Stomach (tissue), 9 donors: ENCODE results near the gene ADNP2. TPM values are rescaled to one million over a fixed set of nuclear protein-coding genes. Genes with fewer than 3 reads are reported as not detected.

Experiments used
- DNase-seq, 2 donors: peaks; one replicate each; pipeline versions ENCODE4 v3.0.0 to v3.0.0-alpha.2; 2013 to 2019
- H3K27ac ChIP-seq, 5 donors: fragments of 200-600 bp in 4 of 5; sonication (generic) in 4 of 5; one replicate each; pipeline ENCODE4 v1.5.1; 2013 to 2019; ENCODE audit warnings: mild to moderate bottlenecking in 1 of 5, moderate library complexity in 1 of 5
- H3K27me3 ChIP-seq, 3 donors: fragments of 200-600 bp; sonication (generic); one replicate each; pipeline ENCODE4 v1.5.1; 2017 to 2019; ENCODE audit warnings: mixed run types in 1 of 3
- H3K36me3 ChIP-seq, 4 donors: fragments of 200-600 bp; sonication (generic); 1 replicate in 3 of 4; 2 replicates in 1 of 4; pipeline ENCODE4 v1.5.1; 2016 to 2019
- H3K4me1 ChIP-seq, 4 donors: fragments of 200-600 bp; sonication (generic); one replicate each; pipeline ENCODE4 v1.5.1; 2016 to 2019
- H3K4me3 ChIP-seq, 4 donors: fragments of 200-600 bp; sonication (generic) in 3 of 4; one replicate each; pipeline ENCODE4 v1.5.1; 2016 to 2019; ENCODE audit warnings: mild to moderate bottlenecking in 1 of 4
- H3K9me3 ChIP-seq, 4 donors: fragments of 200-600 bp; sonication (generic); one replicate each; pipeline ENCODE4 v1.5.1; 2016 to 2019
- EP300 ChIP-seq: sonication (generic); formaldehyde crosslinking; IDR thresholded peaks from one replicate; pipeline ENCODE4 v1.6.1; 2017; ENCODE audit warnings: antibody characterized with exemption
- POLR2A ChIP-seq, 4 donors: fragments of 450-650 bp; IDR thresholded peaks; one replicate each; pipeline ENCODE4 v1.6.1; 2016; ENCODE audit warnings: antibody characterized with exemption in 4 of 4, control low read depth in 2 of 4, mild to moderate bottlenecking in 1 of 4, moderate library complexity in 1 of 4
- POLR2AphosphoS5 ChIP-seq, 3 donors: sonication (generic); formaldehyde crosslinking; IDR thresholded peaks; one replicate each; pipeline ENCODE4 v1.6.1; 2016; ENCODE audit warnings: antibody characterized with exemption in 3 of 3
- WGBS, 5 donors: extraction: QIAGEN DNeasy Blood & Tissue Kit in 3 of 5; methylation state at CpG; one replicate each; pipeline versions ENCODE4 v1.1.5 to v1.1.7; 2013 to 2018; 5-methylcytosine and 5-hydroxymethylcytosine counted together
- intact Hi-C: fragments of 100-400 bp; cut with DNase I; formaldehyde crosslinking; loops from one replicate; pipeline ENCODE4 v1.15.1; 2023; ENCODE audit warnings: low total_unique reads
- polyA plus RNA-seq, 3 donors: library from polyadenylated mRNA; stranded (reverse); fragments of 200-250 nt; gene quantifications; one replicate each; pipeline ENCODE4 v1.2.3, GENCODE V29; 2013
- total RNA-seq, 5 donors: library from RNA; depleted of rRNA; stranded (reverse); fragments of >200 nt; gene quantifications; one replicate each; pipeline versions ENCODE4 v1.1.0 to v1.2.3, GENCODE V29; 2014 to 2016
- TF ChIP-seq, protein P1 (sequence below), 7 experiments: fragments of 450-650 bp in 4 of 7; fragments of 200-600 bp in 3 of 7; sonication (generic) in 3 of 7; IDR thresholded peaks; one replicate each; pipeline ENCODE4 v1.5.1; 2016 to 2019; ENCODE audit warnings: antibody characterized with exemption in 7 of 7, control low read depth in 2 of 7, mild to moderate bottlenecking in 1 of 7
- donor health status: healthy with polysubstance abuse.
- donor health status: Bipolar disorder and iron deficiency.
- donor health status: healthy.

ADNP2 gene
- total and polyA plus RNA-seq, 8 donors, result 4.2 to 24.6 (median 10.8) TPM

DNA sequence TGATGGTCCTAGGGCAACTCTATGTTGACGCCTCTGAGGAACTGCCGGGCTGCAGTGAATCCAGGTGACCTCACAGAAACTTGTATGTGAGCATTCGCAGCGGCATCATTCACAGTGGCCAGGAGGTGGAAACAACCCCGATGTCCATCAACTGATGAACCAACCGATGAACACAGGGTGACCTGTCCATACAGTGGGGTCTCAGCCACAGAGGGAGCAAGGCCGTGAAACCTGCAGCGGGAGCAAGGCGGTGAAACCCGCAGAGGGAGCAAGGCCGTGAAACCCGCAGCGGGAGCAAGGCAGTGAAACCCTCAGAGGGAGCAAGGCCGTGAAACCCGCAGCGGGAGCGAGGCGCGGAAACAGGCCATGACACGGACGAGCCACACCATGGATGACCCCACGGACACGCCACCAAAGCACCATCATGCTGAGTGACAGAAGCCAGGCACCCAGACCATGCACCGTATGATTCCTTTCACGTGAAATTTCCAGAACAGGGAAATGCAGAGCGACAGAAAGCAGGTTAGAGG lies 75.2 kb downstream of the ADNP2 start:
- DNase-seq, result no peak
- Histone ChIP-seq H3K36me3 (no peaks in the 10 kb centered on the region), H3K9me3 (no peaks in the 10 kb centered on the region), H3K27me3 (no peaks in the 10 kb centered on the region), H3K4me1 (no peaks in the 10 kb centered on the region), H3K27ac (no peak overlapping the region), H3K4me3 (no peak overlapping the region)
- intact Hi-C loops, result no loop called here
- TF ChIP-seq POLR2A (IDR thresholded peaks at IDR 0.05), result no peak
- TF ChIP-seq EP300, result no peak
- TF ChIP-seq, protein P1, sequence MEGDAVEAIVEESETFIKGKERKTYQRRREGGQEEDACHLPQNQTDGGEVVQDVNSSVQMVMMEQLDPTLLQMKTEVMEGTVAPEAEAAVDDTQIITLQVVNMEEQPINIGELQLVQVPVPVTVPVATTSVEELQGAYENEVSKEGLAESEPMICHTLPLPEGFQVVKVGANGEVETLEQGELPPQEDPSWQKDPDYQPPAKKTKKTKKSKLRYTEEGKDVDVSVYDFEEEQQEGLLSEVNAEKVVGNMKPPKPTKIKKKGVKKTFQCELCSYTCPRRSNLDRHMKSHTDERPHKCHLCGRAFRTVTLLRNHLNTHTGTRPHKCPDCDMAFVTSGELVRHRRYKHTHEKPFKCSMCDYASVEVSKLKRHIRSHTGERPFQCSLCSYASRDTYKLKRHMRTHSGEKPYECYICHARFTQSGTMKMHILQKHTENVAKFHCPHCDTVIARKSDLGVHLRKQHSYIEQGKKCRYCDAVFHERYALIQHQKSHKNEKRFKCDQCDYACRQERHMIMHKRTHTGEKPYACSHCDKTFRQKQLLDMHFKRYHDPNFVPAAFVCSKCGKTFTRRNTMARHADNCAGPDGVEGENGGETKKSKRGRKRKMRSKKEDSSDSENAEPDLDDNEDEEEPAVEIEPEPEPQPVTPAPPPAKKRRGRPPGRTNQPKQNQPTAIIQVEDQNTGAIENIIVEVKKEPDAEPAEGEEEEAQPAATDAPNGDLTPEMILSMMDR (IDR thresholded peaks at IDR 0.05), result no peak
- TF ChIP-seq POLR2AphosphoS5 (IDR thresholded peaks at IDR 0.05), result no peak
- WGBS, 5 donors, result 89 to 97% (median 96%) methylated on average over 25 to 26 of the region's 26 CpGs

DNA sequence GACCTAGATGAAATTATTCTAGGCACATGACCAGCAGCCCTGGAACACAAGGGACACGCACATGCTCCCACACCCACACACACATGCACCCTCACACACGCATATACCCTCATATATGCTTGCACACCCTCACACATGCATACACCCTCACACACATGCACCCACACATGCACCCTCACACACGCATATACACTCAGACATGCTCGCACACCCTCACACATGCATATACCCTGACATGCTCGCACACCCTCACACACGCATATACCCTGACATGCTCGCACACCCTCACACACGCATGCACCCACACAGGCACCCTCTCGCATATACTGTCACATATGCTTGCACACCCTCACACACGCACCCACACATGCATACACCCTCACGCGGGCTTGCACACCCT lies 76.5 kb downstream of the ADNP2 start:
- no peaks in the 10 kb centered on the region for H3K27me3 ChIP-seq
- H3K9me3 ChIP-seq, result no peaks in the 10 kb centered on the region
- H3K36me3 ChIP-seq, result no peaks in the 10 kb centered on the region
- WGBS, 5 donors, result 94 to 97% (median 97%) methylated on average over 12 of the region's 12 CpGs
- H3K4me1 ChIP-seq, result no peaks in the 10 kb centered on the region
- no peak overlapping the region for H3K4me3 ChIP-seq
- no peak overlapping the region for H3K27ac ChIP-seq
- no peak for DNase-seq
- intact Hi-C loops, result no loop called here
- TF ChIP-seq POLR2A (IDR thresholded peaks at IDR 0.05) (no peak), EP300 (no peak), POLR2AphosphoS5 (IDR thresholded peaks at IDR 0.05) (no peak)
- TF ChIP-seq, protein P1 (IDR thresholded peaks at IDR 0.05), result no peak

DNA sequence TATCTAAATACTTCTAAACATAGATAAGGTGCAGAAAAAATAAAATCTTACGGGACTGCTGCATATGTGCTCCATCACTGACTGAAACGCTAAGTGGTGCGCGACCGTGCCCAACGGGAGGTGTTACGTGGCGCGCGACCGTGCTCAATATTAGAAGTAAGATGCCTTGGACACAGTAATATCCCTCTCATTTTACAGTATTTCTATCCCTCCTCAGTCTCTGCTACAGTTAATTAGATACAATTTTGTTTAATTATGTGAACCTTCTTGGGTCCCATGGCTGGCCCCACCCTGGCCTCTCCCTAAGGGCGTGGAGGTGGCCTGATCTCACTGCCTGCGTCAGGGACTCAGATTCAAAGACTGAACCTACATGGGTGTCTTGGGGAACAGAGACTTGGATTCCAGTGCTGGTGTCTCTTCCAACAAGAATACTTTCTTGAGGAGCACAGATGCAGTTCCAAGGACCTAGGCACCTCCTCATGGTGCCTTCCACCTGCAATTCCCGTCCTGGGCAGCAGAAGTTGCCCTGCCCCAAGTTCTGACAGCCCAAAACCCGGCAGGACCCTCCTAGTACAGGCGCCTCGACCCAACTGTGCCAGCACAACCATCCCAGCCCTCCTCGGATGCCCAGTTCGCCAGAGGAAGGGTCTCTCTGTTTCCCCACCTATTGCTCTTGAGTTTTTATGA lies 79.0 kb downstream of the ADNP2 start:
- peak in 1 of 2 donors; percentile 17 for DNase-seq
- TF ChIP-seq EP300 (no peak), POLR2A (IDR thresholded peaks at IDR 0.05) (no peak), POLR2AphosphoS5 (IDR thresholded peaks at IDR 0.05) (no peak)
- TF ChIP-seq, protein P1 (IDR thresholded peaks at IDR 0.05), result no peak
- H3K27me3 ChIP-seq, result no peaks in the 10 kb centered on the region
- no peaks in the 10 kb centered on the region for H3K4me1 ChIP-seq
- 91 to 93% (median 92%) methylated on average over 19 of the region's 19 CpGs for WGBS, 5 donors
- no peaks in the 10 kb centered on the region for H3K36me3 ChIP-seq
- no peak overlapping the region for H3K4me3 ChIP-seq
- intact Hi-C loops, result no loop called here
- no peak overlapping the region for H3K27ac ChIP-seq
- H3K9me3 ChIP-seq, result no peaks in the 10 kb centered on the region

DNA sequence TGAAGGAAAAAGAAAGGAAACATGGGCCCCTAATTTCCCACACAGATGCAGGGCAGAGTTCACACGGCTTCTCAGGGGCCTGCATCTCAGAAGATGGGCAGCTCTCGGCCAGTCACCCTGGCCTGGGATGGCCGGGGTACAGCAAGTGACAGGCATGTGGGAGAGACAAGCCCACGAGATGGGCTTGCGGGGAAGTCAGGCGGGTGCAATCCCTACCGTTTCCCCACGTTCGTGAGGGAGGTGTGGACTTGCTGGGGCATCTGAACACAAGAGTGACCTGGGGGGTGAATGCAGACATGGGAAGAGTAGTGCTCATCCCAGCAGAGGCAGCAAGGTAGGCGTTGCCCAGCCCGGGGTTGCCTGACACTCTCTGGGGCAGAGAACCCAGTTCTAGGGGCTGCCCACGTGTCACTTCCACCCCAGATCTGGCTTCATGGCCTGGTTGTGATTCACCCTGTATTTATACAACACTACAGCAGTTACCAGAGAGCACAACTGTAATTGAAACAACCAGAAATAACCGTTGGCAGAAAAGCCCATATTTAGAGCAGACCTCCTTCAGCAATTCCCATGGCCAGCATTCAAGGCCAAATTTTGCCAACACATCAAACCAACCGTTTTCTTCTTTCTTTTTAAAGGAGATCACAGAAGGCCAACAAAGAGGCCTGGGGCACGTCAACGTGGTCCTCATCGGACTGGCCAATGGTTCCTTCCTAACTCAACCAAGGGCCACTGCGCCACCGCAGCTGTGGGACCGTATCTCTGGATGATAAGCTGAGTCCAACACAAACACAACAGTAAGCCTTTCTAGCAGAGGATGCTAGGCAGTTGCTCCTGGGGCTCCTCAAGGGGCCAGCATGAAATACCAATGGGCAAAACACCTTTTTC lies 79.8 kb downstream of the ADNP2 start:
- Histone ChIP-seq H3K4me1 (no peaks in the 10 kb centered on the region), H3K36me3 (no peaks in the 10 kb centered on the region), H3K27me3 (no peaks in the 10 kb centered on the region), H3K9me3 (no peaks in the 10 kb centered on the region), H3K4me3 (no peak overlapping the region), H3K27ac (no peak overlapping the region)
- intact Hi-C loops, result no loop called here
- peak in 1 of 2 donors; percentile 15 for DNase-seq
- WGBS, 5 donors, result 87 to 92% (median 88%) methylated on average over 20 of the region's 20 CpGs
- TF ChIP-seq POLR2A (IDR thresholded peaks at IDR 0.05) (no peak), EP300 (no peak), POLR2AphosphoS5 (IDR thresholded peaks at IDR 0.05) (no peak)
- TF ChIP-seq, protein P1 (IDR thresholded peaks at IDR 0.05), result no peak
